ENCODE data around the gene VKORC1.

DNA sequence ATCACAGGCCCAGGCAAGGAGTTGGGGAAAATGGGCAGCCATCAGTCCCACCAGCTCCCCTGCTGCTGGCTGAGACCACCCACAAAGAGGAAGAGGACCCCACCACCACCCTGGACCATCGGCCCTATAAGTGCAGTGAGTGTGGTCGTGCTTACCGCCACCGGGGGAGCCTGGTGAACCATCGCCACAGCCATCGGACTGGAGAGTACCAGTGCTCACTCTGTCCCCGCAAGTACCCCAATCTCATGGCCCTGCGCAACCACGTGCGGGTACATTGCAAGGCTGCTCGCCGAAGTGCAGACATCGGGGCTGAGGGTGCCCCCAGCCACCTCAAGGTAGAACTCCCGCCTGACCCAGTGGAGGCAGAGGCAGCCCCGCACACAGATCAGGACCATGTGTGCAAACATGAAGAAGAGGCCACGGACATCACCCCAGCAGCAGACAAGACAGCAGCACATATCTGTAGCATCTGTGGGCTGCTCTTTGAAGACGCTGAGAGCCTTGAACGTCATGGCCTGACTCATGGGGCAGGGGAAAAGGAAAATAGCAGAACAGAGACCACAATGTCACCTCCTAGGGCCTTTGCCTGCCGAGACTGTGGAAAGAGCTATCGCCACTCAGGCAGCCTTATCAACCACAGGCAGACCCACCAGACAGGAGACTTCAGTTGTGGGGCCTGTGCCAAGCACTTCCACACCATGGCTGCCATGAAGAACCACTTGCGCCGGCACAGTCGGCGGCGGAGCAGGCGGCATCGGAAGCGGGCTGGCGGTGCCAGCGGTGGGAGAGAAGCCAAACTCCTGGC lies 16.8 kb downstream of the VKORC1 start:
- TF ChIP-seq POLR2A (IDR thresholded peaks at IDR 0.05): no peak
- TF ChIP-seq, protein P1, sequence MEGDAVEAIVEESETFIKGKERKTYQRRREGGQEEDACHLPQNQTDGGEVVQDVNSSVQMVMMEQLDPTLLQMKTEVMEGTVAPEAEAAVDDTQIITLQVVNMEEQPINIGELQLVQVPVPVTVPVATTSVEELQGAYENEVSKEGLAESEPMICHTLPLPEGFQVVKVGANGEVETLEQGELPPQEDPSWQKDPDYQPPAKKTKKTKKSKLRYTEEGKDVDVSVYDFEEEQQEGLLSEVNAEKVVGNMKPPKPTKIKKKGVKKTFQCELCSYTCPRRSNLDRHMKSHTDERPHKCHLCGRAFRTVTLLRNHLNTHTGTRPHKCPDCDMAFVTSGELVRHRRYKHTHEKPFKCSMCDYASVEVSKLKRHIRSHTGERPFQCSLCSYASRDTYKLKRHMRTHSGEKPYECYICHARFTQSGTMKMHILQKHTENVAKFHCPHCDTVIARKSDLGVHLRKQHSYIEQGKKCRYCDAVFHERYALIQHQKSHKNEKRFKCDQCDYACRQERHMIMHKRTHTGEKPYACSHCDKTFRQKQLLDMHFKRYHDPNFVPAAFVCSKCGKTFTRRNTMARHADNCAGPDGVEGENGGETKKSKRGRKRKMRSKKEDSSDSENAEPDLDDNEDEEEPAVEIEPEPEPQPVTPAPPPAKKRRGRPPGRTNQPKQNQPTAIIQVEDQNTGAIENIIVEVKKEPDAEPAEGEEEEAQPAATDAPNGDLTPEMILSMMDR (IDR thresholded peaks at IDR 0.05): no peak

Measured in lower leg skin (tissue), 3 donors.